ENCODE data around the gene UNC13B. TPM values are rescaled to one million over a fixed set of nuclear protein-coding genes. Genes with fewer than 3 reads are reported as not detected.

UNC13B gene
- total RNA-seq, 1 experiment from 2014 or later, result 9.8 TPM

DNA sequence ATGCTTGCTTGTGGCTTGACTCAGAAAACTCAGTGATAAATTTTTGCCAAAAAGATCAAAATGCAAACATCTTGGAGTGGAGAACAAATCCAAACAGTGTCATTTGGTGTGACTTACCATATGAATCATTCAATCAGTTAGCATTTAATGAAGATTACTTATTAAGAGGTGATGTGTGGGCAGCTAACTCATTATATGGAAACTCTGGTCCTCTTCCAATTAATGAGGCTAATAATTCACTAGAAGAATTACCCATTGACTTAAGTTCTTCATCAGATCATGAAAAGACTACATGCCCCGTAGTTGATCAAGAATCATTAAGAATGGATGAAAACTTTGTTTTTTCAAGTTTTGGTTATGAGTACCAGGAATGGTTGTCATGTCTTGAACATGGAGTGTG, 141.8 kb downstream of the UNC13B start:
- Histone ChIP-seq H3K4me3 (ENCODE audit: low read length) (no peak overlapping the region), H3F3A (ENCODE audit: low read length, unreplicated experiment) (no peaks in the 10 kb centered on the region), H2AFZ (ENCODE audit: low read length) (no peak overlapping the region), H3K4me2 (ENCODE audit: low read length) (no peak overlapping the region), H3K36me3 (ENCODE audit: low read depth, low read length) (no peaks in the 10 kb centered on the region), H3K9me2 (replicated peaks; ENCODE audit: low read length) (no peaks in the 10 kb centered on the region), H3K9ac (ENCODE audit: low read length) (no peak overlapping the region), H4K20me1 (ENCODE audit: low read length) (no peaks in the 10 kb centered on the region), H3K4me1 (ENCODE audit: insufficient read depth, low read length) (no peaks in the 10 kb centered on the region), H3K27ac (ENCODE audit: low read length) (no peak overlapping the region), H3K9me3 (ENCODE audit: low read length) (no peaks in the 10 kb centered on the region), H3K79me2 (ENCODE audit: low read length) (no peaks in the 10 kb centered on the region), H3K27me3 (ENCODE audit: low read length) (no peaks in the 10 kb centered on the region)
- no TSS peak for BruUV-seq (replicated peaks)
- DNase-seq (no peak), ATAC-seq (no peak)
- CTCF ChIA-PET, result no interaction called here
- intact Hi-C loops (cut with micrococcal nuclease), result no loop called here
- TF ChIP-seq EZH2phosphoT487 (IDR thresholded peaks at IDR 0.05; ENCODE audit: borderline replicate concordance, low read length) (no peak), EZH2 (IDR thresholded peaks at IDR 0.05; ENCODE audit: low read length, unreplicated experiment) (no peak), CTCF (conservative IDR thresholded peaks at IDR 0.05; ENCODE audit: low read depth, low read length) (no peak)
- POLR2A ChIA-PET (ENCODE audit: unreplicated experiment), result no interaction called here

DNA sequence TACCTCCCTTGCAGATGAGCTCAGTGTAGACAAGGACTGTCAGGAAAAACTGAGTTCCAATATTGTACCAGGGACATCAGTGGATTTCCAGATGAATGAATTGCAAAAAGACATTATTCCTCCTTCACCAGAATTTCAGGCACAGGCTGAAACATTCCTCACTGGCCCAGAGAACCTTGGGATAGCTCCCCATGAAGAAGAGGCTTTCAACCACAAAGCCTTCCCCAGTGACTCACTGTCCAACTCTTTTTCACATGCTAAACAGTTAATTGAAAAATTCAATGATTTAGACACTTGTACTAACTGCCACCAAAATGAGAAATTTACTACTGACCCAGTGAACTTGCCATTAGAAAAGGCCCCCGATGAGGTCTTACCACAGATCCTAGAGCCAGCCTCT, 144.5 kb downstream of the UNC13B start:
- TF ChIP-seq EZH2phosphoT487 (IDR thresholded peaks at IDR 0.05; ENCODE audit: borderline replicate concordance, low read length), result no peak
- no peak for TF ChIP-seq CTCF (conservative IDR thresholded peaks at IDR 0.05; ENCODE audit: low read depth, low read length)
- TF ChIP-seq EZH2 (IDR thresholded peaks at IDR 0.05; ENCODE audit: low read length, unreplicated experiment), result no peak
- Histone ChIP-seq H3K9me2 (replicated peaks; ENCODE audit: low read length) (no peaks in the 10 kb centered on the region), H3K4me2 (ENCODE audit: low read length) (no peak overlapping the region), H3F3A (ENCODE audit: low read length, unreplicated experiment) (no peaks in the 10 kb centered on the region), H3K9me3 (ENCODE audit: low read length) (no peaks in the 10 kb centered on the region), H3K27ac (ENCODE audit: low read length) (no peak overlapping the region), H3K4me1 (ENCODE audit: insufficient read depth, low read length) (no peaks in the 10 kb centered on the region), H3K36me3 (ENCODE audit: low read depth, low read length) (no peaks in the 10 kb centered on the region), H3K79me2 (ENCODE audit: low read length) (no peaks in the 10 kb centered on the region), H3K9ac (ENCODE audit: low read length) (no peak overlapping the region), H3K4me3 (ENCODE audit: low read length) (no peak overlapping the region), H2AFZ (ENCODE audit: low read length) (no peak overlapping the region), H4K20me1 (ENCODE audit: low read length) (no peaks in the 10 kb centered on the region), H3K27me3 (ENCODE audit: low read length) (no peaks in the 10 kb centered on the region)
- ChIA-PET CTCF (no interaction called here), POLR2A (ENCODE audit: unreplicated experiment) (no interaction called here)
- DNase-seq (no peak), ATAC-seq (no peak)
- BruUV-seq (replicated peaks), result no TSS peak
- intact Hi-C loops (cut with micrococcal nuclease), result no loop called here

DNA sequence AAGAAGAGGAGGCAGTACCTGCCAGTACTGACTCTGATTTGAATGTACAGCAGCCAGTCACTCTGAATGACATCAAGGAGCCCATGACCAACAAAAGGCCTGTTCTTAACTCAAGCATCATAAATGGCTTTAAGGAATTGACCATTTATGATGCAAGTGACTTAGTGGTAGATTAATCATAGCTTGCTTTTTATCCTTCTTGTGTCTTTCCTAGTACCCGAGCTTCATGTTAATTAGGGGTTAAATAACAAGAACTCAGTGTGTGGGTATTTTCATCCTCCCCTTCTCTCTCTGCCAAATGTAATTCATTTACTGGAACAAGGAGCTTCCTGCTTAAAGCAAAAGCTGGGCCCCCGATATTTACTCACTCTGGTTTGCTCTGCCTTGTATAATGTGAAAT, 146.5 kb downstream of the UNC13B start:
- no peaks in the 10 kb centered on the region for H3K79me2 ChIP-seq (ENCODE audit: low read length)
- H4K20me1 ChIP-seq (ENCODE audit: low read length), result no peaks in the 10 kb centered on the region
- H3F3A ChIP-seq (ENCODE audit: low read length, unreplicated experiment), result no peaks in the 10 kb centered on the region
- ChIA-PET POLR2A (ENCODE audit: unreplicated experiment) (no interaction called here), CTCF (no interaction called here)
- H3K9me2 ChIP-seq (replicated peaks; ENCODE audit: low read length), result no peaks in the 10 kb centered on the region
- no peak overlapping the region for H3K4me2 ChIP-seq (ENCODE audit: low read length)
- H3K27ac ChIP-seq (ENCODE audit: low read length), result no peak overlapping the region
- no peak overlapping the region for H2AFZ ChIP-seq (ENCODE audit: low read length)
- 0 out of 2 replicates have a peak, but pooled peaks cover 4% of the 10 kb centered on the region for H3K4me1 ChIP-seq (ENCODE audit: insufficient read depth, low read length)
- H3K36me3 ChIP-seq (ENCODE audit: low read depth, low read length), result no peaks in the 10 kb centered on the region
- no peak for ATAC-seq
- DNase-seq, result no peak
- no TSS peak for BruUV-seq (replicated peaks)
- no peak overlapping the region for H3K4me3 ChIP-seq (ENCODE audit: low read length)
- no peaks in the 10 kb centered on the region for H3K9me3 ChIP-seq (ENCODE audit: low read length)
- TF ChIP-seq EZH2phosphoT487 (IDR thresholded peaks at IDR 0.05; ENCODE audit: borderline replicate concordance, low read length) (no peak), CTCF (conservative IDR thresholded peaks at IDR 0.05; ENCODE audit: low read depth, low read length) (no peak), EZH2 (IDR thresholded peaks at IDR 0.05; ENCODE audit: low read length, unreplicated experiment) (no peak)
- intact Hi-C loops (cut with micrococcal nuclease), result no loop called here
- no peak overlapping the region for H3K9ac ChIP-seq (ENCODE audit: low read length)
- no peaks in the 10 kb centered on the region for H3K27me3 ChIP-seq (ENCODE audit: low read length)
